NCI-H524 (cell line): Measurements from ENCODE around the gene CDH11.

Experiments used
- DNase-seq, 2 experiments: peaks; one replicate each; lab custom pipeline; 2025; lab: John Stamatoyannopoulos, UW

The CDH11 gene

GRCh38 chr16:64907844-64908243 lies 214.0 kb downstream of the CDH11 start:
- no peak for DNase-seq

- DNase-seq: no peak
These were observed 218.1 kb downstream of the CDH11 start for GRCh38 chr16:64903770-64904169.

GRCh38 chr16:64900517-64900916 lies 221.3 kb downstream of the CDH11 start:
- no peak for DNase-seq

GRCh38 chr16:64900019-64900418 lies 221.8 kb downstream of the CDH11 start:
- no peak for DNase-seq

- DNase-seq: no peak
These were observed 223.7 kb downstream of the CDH11 start for GRCh38 chr16:64898159-64898558.
